ENCODE measurements around the gene RAD51B.
A peak's percentile ranks its signal among the peaks of the same experiment; 100 is the strongest.

The RAD51B gene

DNA sequence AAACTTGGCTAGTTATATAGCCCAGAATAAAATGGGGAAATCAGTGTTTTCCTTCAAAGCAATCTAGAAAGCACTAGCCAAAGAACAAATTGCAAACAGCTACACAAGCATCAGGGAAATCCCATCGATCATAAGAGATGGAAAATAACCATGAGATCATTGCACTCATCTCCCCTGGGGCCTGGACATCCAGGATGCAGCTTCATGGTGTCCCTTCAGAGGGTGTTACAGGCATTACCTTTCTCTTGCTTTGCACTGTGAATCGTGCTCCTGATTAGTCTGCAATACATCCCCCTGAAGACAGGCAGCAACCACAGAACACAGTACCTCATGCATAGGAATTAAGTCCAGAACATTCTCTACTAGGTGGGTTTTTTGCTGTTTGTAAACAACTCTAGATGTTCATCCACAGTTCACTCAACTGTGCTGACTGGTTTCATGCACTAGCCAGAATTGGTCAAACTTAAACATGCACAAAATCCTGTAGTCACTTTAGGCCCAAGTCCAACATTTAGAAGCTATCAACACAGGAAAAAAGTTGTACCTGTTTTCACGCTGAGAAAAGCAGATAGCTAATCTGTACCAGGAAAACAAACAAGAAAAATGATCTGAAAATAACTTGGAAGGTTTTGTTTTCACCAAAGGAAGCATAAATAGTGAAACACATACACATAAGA lies 853.2 kb downstream of the RAD51B start:
- no peak for DNase-seq (ENCODE audit: low read depth)

DNA sequence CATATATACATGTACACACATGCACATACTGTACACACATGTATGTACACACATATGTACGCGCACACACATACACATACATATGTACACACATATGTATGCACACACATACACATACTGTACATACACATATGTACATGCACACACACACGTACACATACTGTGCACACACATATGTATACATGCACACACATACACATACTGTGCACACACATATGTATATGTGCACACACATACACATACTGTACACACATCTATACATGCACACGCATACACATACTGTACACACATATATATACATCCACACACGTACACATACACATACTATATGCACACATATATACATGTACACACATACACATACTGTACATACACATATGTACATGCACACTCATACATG lies 853.9 kb downstream of the RAD51B start:
- no peak for DNase-seq (ENCODE audit: low read depth)

DNA sequence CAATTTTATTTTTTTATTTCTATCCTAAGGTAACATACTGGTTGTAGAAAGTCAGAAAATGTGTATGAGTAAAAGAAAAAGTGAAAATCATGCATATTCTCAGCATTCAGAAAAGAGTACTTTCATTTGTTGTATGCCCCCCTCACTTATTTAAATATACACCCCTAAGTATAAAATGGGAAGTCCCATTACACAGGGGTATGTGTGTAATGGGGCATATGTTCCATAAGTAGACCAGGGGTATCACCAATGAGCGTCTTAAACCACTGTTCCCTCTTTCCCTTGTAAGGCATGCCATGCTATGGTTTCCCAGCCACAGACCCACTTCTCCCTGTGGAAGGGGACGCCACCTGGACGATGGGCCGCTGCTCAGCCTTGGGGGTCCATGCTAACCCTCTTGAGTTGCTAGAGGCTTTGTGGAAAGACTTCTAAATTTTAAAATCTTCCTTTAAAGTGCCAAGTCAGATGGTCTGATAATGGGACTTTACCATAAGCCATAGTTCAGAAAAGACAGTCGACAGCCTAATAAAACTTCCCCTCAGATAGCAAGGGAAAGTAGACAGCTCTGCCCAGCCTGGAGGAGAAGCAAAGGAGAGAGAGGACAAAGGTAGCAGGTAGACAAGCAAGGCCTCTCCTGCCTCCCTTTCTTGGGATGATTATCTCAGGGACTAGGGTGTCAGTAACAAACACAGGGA lies 855.1 kb downstream of the RAD51B start:
- DNase-seq (ENCODE audit: low read depth) = no peak

DNA sequence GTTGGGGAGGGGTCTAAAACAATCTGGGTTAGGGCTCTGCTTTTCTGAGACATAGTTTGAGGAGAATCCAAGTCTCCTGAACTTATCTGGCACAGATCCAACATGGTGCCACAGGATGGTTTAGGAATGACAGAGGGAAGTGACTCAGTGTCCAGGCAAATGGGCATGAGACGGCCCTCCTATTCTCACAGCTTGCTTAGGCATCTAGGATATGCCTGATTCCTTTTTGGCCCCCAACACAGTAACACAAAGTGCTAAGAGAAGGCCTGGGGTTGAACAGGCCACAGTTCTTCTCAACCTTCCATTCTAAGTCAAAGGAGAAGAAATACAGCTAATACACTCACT lies 855.6 kb downstream of the RAD51B start:
- DNase-seq (ENCODE audit: low read depth) = no peak

- DNase-seq (ENCODE audit: low read depth) = no peak
Measured at GRCh38 chr14:68676511-68676943, 856.9 kb downstream of the RAD51B start.

GRCh38 chr14:68677476-68677875 lies 857.9 kb downstream of the RAD51B start:
- DNase-seq (ENCODE audit: low read depth) = no peak

GRCh38 chr14:68677901-68678300 lies 858.3 kb downstream of the RAD51B start:
- DNase-seq (ENCODE audit: low read depth) = no peak

DNA sequence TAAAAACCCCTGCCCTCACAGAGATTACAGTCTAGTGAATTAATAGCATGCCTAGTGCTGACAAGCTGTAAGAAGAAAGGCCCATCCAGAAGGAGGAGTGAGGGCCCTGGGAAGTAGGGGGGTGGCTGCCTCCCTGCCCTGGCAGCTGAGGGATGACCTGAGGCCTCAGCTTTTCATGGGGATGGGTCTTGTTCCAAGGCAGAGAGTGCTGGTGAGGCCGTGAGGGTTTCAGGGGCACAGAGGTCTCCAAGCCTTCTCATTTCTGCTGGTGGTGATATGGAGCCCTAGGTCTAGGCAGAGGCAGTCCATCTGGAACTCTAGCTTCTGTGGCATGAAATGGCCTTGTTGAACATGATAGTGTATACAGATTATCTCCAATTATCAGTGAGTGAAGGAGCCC lies 858.9 kb downstream of the RAD51B start:
- no peak for DNase-seq (ENCODE audit: low read depth)

DNA sequence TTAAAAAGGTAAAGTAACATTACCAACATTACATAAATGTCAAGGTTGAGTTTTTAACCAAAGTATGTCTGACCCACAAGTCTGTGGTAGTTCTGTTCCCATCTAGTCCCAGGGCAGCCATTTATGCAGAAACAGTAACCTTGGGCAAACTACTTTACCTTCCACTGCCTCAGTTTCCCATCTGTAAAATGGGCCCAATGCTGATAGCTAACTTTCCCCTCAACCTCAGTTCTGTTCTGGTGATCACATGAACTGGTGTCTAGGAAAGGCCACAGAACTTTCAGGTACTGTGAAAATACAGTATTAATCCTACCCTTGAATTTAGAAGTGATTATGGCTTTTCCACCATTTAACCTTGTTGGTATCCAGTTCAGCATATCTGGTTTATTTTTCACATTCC lies 859.7 kb downstream of the RAD51B start:
- no peak for DNase-seq (ENCODE audit: low read depth)

DNA sequence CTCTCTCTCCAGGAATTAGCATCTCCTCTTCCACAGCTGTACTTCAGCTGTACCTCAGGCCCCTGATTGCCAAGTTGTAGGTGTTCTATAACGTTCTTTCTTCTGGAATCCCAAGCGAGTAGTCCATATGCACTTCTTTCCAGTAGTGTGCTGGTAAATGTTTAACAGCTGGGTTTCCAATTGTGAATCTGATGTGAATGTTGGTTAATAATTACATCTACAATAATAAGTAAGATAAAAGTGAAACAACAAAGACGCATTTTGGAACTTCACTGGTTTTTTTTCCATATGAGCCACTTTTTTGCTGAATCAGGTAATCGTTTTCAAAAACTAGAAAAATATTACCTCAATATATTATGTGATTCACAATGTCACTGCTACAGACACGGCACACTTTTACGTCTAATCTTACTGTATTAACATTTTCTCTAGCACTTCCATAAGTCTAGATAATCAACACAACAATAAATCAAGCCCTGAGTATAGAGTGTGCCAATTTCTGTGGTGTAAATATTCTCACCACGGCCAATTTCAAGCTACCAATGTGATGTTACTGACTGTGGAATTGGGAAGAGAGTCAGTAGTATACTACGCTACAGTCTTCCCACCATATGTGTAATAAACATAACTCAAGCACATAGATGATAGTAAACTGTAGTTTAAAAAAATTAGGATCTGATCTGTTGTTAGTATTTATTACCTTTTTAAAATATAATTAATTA lies 860.3 kb downstream of the RAD51B start:
- no peak for DNase-seq (ENCODE audit: low read depth)

- DNase-seq (ENCODE audit: low read depth) = peak; percentile 60
Measured at GRCh38 chr14:68680541-68681051, 861.0 kb downstream of the RAD51B start.

GRCh38 chr14:68681256-68682011 lies 861.9 kb downstream of the RAD51B start:
- no peak for DNase-seq (ENCODE audit: low read depth)

DNA sequence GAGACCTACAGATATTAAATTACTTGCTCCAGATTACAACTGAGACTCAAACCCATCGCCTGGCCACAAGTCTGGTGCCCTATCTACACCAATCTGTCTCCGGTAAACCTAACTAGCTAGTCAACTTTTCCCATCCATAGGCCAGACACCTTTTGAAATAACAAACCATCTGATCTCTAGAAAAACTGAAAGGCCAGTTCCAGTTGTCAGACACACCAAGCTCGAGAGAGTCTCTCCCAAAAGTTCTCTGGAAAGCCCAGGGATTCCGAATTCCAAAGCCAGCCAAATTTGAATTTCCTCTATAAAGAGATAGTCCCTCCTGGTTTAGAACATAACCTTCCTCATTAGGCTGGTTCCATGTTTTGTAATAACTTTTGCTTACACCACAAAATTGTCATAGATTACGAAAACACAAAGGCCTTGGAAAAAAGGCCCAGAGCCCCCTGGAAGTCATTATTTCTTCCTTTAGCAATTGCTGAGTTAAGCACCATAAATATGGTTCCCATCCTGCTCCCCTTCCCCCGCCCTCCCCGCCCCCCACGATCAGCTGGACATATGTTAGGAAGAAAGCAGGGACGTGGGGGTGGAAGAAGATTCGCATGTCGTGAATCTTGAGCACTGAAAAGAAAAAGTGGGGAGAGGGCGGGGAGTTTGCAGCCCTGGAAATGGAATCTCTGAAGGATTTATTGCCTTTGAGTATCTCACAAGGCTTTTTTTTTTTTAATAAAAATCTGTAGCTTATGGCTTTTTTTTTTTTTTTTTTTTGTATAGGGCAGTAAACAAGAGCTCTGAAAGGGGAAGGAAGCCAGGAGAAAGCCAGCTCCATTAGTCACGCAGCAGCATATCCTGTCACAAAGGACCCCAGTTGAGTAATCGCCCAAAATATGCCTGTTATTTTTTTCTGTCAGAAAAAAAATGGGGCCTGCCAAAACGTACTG lies 862.9 kb downstream of the RAD51B start:
- DNase-seq (ENCODE audit: low read depth) = peak; percentile 97

- peak; percentile 70 for DNase-seq (ENCODE audit: low read depth)
Measured at GRCh38 chr14:68683326-68683725, 863.7 kb downstream of the RAD51B start.

DNA sequence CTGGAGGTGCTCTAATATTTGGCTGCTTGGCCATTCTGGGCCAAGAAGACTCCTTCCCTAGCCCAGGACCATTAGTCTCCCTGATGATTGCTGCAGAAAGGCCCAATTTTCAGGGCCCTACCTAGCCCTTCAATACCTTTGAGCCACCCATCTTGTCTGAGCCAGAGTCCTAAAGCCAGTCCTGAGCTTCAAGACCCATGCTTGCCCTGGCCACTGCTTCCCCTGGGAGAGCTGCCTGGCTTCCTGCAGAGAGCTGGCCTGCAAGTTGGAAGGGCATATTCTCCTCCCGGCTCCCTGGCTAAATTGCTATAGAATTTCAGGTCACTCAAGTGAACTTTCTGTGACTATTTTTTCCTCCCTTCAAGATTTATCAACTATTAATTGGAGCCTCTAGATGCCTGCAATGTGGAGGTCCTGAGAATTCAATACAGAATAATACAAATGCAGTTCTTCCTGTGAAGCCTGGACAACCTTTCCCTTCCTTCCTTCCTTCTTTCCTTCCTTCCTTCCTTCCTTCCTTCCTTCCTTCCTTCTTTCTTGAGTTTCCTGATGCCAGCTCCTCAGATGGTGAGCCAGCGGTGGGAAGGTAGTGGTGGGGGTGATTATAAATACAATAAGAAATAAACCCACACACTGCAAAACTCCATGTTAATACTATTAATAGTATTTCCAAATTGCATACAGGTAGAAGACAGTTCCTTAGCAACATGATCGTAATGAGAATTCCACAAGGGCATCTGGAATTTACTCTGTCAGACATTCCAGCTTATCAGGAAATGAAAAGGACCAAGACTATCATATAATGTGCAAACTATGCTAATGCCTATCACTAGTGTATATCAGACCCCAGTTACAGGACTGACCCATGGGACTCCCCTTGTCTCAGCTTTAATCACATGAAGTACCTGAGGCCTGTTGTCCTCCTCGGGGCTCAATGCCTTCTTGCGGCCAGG lies 865.2 kb downstream of the RAD51B start:
- no peak for DNase-seq (ENCODE audit: low read depth)

DNA sequence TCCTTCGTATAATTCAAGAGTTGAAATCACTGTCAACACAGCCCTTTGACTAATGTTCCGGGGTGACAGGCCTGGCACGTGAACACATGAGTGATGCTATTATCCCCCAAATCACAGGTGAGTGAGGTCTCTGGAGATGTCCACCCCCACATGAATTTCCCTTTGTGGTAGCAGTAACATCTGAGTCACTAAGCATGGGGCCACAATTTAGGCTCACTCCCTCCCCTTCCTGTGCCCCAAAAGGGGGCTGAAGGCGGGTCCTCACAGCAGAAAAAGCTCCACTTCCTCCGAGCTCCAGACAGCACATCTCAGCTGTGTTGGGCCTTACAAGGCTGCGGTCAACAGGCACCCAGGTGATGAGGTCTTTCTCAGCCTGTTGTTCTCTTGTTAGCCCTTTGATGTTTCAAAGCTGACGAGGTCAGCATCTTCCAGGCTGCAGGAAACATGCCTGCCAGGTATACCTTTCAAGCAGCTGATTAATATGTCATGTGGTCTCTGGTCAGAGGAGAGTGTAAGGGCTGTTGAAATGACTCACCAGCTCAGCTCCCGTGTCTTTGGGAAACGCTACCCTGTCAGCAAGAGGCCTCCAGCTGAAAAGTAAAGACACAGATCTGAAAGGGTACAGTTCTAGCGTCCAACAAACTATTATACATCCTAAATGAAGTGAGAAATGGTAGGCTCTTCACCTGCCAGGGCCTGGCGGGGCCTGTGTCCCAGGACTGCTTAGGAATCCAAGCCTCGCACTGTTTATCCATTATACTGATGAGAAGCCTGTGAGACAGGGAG lies 866.0 kb downstream of the RAD51B start:
- peak; percentile 85 for DNase-seq (ENCODE audit: low read depth)

GRCh38 chr14:68686205-68686465 lies 866.6 kb downstream of the RAD51B start:
- DNase-seq (ENCODE audit: low read depth) = no peak

GRCh38 chr14:68686724-68687123 lies 867.1 kb downstream of the RAD51B start:
- DNase-seq (ENCODE audit: low read depth) = no peak

- DNase-seq (ENCODE audit: low read depth) = peak; percentile 85
Measured at GRCh38 chr14:68687746-68688145, 868.2 kb downstream of the RAD51B start.

Measured in iris pigment epithelial cell (primary cell).